C4-2B (cell line): Measurements from ENCODE around the gene CDHR3.

Experiments used
- ZFX ChIP-seq: fragments of 450-650 bp; IDR thresholded peaks from 2 replicates; pipeline ENCODE4 v1.6.1; 2017
- TF ChIP-seq, protein P1 (sequence below): fragments of 450-650 bp; conservative IDR thresholded peaks from 2 replicates; pipeline ENCODE4 v1.5.1; 2017; ENCODE audit warnings: mild to moderate bottlenecking

DNA sequence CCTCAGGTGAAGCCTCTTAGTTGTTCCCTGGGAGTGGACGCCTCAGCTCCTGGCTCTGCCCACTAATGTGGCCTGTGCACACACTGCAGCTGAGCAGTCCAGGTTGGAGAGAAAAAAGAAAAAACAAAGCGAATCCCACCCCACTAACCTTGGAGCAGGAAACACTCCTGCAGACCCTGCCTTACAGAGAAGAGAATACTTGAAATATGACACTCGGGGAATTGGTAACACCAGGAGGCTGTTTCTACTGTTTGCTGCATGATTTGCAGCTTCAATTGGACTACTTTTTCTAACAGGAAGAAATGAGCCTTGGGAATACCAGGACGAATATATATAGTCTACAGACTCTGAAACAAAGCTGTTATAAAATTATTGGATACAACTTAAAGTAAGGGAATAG lies 22.2 kb downstream of the CDHR3 start:
- TF ChIP-seq, protein P1, sequence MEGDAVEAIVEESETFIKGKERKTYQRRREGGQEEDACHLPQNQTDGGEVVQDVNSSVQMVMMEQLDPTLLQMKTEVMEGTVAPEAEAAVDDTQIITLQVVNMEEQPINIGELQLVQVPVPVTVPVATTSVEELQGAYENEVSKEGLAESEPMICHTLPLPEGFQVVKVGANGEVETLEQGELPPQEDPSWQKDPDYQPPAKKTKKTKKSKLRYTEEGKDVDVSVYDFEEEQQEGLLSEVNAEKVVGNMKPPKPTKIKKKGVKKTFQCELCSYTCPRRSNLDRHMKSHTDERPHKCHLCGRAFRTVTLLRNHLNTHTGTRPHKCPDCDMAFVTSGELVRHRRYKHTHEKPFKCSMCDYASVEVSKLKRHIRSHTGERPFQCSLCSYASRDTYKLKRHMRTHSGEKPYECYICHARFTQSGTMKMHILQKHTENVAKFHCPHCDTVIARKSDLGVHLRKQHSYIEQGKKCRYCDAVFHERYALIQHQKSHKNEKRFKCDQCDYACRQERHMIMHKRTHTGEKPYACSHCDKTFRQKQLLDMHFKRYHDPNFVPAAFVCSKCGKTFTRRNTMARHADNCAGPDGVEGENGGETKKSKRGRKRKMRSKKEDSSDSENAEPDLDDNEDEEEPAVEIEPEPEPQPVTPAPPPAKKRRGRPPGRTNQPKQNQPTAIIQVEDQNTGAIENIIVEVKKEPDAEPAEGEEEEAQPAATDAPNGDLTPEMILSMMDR = no peak
- no peak for TF ChIP-seq ZFX
